PC-3 (cell line): ENCODE measurements around the gene CELF5.
"Not testable (repeated sequence)": the region's sequence is repeated elsewhere in the genome, so short reads cannot be mapped to it uniquely, and the experiment has no call there.

Experiments used
- EZH2 ChIP-seq: fragments of 300-600 bp; sonication (generic); IDR thresholded peaks from one replicate; pipeline ENCODE4 v1.6.1; 2017; ENCODE audit warnings: antibody characterized with exemption, mild to moderate bottlenecking, low read length; ENCODE audit not compliant: unreplicated experiment
- TF ChIP-seq, protein P1 (sequence below): fragments of 300-600 bp; sonication (generic); conservative IDR thresholded peaks from 2 replicates; pipeline ENCODE4 v1.5.1; 2017; ENCODE audit warnings: antibody characterized with exemption, low read depth, mild to moderate bottlenecking, low read length

DNA sequence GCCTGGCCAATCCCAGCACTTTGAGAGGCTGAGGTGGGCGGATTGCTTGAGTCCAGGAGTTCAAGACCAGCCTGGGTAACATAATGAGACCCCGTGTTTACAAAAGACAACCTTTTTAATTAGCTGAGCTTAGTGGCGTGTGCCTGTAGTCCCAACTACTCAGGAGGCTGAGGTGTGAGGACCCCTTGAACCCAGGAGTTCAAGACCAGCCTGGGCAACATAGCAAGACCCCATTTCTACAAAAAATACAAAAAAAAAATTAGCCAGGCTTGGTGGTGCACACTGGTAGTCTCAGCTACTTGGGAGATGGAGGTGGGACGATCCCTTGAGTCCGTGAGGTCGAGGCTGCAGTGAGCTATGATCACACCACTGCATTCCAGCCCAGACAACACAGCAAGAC, 66.4 kb downstream of the CELF5 start:
- TF ChIP-seq, protein P1, sequence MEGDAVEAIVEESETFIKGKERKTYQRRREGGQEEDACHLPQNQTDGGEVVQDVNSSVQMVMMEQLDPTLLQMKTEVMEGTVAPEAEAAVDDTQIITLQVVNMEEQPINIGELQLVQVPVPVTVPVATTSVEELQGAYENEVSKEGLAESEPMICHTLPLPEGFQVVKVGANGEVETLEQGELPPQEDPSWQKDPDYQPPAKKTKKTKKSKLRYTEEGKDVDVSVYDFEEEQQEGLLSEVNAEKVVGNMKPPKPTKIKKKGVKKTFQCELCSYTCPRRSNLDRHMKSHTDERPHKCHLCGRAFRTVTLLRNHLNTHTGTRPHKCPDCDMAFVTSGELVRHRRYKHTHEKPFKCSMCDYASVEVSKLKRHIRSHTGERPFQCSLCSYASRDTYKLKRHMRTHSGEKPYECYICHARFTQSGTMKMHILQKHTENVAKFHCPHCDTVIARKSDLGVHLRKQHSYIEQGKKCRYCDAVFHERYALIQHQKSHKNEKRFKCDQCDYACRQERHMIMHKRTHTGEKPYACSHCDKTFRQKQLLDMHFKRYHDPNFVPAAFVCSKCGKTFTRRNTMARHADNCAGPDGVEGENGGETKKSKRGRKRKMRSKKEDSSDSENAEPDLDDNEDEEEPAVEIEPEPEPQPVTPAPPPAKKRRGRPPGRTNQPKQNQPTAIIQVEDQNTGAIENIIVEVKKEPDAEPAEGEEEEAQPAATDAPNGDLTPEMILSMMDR = not testable (repeated sequence)
- not testable (repeated sequence) for TF ChIP-seq EZH2
